ENCODE results near the gene TNNT3.

TNNT3 gene

GRCh38 chr11:1966531-1966930 is 47.0 kb downstream of the TNNT3 start:
- TF ChIP-seq, protein P1, sequence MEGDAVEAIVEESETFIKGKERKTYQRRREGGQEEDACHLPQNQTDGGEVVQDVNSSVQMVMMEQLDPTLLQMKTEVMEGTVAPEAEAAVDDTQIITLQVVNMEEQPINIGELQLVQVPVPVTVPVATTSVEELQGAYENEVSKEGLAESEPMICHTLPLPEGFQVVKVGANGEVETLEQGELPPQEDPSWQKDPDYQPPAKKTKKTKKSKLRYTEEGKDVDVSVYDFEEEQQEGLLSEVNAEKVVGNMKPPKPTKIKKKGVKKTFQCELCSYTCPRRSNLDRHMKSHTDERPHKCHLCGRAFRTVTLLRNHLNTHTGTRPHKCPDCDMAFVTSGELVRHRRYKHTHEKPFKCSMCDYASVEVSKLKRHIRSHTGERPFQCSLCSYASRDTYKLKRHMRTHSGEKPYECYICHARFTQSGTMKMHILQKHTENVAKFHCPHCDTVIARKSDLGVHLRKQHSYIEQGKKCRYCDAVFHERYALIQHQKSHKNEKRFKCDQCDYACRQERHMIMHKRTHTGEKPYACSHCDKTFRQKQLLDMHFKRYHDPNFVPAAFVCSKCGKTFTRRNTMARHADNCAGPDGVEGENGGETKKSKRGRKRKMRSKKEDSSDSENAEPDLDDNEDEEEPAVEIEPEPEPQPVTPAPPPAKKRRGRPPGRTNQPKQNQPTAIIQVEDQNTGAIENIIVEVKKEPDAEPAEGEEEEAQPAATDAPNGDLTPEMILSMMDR (conservative IDR thresholded peaks at IDR 0.05; ENCODE audit: low read depth, low read length): no peak

DNA sequence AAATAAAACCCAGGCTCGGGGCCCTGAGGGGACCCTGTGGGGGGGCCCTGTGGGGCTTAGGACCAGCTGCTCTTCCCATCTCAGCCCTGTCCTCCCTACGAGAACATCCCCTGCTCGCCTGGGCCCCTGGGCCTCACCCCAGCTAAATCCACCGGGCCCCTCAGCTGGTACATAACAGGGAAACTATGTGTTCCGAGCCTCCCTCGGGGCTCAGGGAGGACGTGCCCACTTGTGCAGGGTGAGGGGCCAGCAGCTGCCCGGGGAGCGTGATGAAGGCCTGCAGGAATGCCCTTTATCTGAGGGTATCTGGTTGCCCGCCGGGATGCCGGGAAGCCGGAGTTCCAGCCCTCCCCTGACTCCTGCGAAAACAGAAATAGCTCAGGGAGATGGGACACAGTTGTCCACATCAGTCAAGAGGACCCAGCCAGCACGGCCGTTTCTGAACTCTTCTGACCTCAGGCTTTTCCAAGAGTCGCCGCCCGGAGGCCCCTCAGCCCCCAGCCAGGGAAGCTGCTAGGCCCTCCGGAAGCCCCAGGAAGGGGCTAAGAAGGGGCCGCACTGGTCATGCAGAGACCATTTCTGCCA is 48.2 kb downstream of the TNNT3 start:
- TF ChIP-seq, protein P1 (conservative IDR thresholded peaks at IDR 0.05; ENCODE audit: low read depth, low read length): no peak
- no peak overlapping the region for H3K4me3 ChIP-seq (ENCODE audit: low read length)
- DNase-seq (ENCODE audit: low read depth): no peak

More at GRCh38 chr11:1966531-1966930, 47.0 kb downstream of the TNNT3 start:
- no peak for DNase-seq (ENCODE audit: low read depth)
- H3K4me3 ChIP-seq (ENCODE audit: low read length): no peak overlapping the region

DNA sequence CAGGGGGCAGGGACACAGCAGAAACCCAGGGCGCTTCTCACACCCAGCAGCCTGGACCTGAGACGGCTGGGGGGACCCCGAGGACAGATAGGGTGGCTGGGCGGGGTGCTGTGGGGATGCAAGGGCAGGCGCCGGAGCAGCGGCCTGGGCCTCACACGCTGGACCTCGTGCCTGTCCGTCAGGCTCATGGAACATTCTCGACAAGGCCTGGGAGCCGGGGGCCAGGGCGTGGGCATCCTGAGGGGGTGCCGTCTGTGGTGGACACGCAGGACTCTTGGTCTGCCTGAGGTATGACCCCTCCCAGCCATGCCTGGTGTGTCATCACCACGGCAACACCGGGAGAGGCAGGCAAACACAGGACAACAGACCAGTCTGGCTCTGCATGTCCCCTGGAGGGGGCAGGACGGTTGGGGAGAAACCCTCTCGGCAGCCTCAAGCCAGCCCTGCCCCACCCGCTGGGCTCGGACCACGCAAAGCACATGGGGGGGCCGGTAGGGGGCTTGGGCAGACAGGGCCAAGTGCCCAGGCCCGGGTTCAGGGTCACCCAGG is 49.0 kb downstream of the TNNT3 start:
- DNase-seq (ENCODE audit: low read depth): no peak
- H3K4me3 ChIP-seq (ENCODE audit: low read length): no peak overlapping the region
- TF ChIP-seq, protein P1 (conservative IDR thresholded peaks at IDR 0.05; ENCODE audit: low read depth, low read length): no peak

DNA sequence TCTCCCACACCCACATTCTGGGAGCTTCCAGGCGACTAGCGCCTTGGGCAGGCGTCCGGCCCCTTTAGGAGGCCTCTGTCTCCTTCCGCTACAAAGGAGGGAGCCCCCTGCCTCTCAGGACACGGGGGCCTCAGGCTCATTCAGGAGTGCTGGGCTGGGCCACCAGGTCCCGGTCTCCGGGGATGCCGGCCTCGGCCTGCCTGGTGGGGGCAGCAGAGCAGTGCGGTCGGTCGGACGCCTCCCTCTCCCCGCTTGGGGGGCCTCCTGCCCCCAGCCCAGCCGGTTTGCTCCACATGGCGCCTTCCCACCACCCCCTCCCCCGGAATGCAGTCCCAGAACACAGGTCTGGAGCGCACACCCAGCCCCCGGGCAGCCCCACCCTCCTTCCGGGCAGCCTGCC is 49.5 kb downstream of the TNNT3 start:
- TF ChIP-seq, protein P1 (conservative IDR thresholded peaks at IDR 0.05; ENCODE audit: low read depth, low read length): no peak
- no peak overlapping the region for H3K4me3 ChIP-seq (ENCODE audit: low read length)
- no peak for DNase-seq (ENCODE audit: low read depth)

DNA sequence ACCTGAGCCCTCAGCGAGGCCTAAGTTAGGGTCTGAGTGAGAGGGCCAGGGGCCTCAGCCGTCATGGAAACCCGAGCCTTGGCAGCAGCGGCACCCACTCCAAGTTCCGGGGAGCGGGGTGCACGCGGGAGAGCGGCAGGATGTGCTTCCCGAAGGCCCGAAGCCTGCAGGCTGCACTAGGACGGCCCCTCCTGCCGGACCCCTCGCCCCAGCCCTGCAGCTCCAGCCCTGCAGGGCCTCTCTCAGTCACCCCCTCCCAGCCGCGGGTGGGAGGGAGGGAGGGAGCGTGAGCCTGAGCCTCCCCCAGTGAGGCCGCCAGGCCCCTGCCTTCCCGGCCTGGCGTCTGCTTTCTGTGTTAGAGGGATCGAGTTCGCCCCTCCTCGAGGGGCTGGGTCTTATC is 50.3 kb downstream of the TNNT3 start:
- H3K4me3 ChIP-seq (ENCODE audit: low read length): no peak overlapping the region
- TF ChIP-seq, protein P1 (conservative IDR thresholded peaks at IDR 0.05; ENCODE audit: low read depth, low read length): no peak
- no peak for DNase-seq (ENCODE audit: low read depth)

DNA sequence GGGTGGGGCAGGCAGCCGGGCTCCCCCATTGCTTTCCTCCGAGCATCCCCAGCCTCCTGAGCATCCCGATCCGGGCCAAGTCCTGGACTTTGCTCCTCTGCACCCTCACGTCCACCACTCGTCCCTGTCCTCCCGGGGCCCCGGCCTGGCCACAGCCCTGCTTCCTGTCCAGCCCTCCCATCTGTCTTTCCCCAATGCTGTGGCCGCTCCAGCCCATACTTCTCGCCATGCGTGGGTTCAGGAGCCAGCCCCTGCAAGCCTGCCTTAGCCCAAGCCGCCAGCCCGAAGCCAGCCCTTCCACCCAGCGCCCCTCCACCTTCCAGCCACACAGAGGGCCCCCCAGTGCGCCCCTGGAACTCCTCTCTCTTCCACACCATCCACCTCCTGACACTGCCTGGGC is 51.5 kb downstream of the TNNT3 start:
- TF ChIP-seq, protein P1 (conservative IDR thresholded peaks at IDR 0.05; ENCODE audit: low read depth, low read length): no peak
- no peak for DNase-seq (ENCODE audit: low read depth)
- no peak overlapping the region for H3K4me3 ChIP-seq (ENCODE audit: low read length)

DNA sequence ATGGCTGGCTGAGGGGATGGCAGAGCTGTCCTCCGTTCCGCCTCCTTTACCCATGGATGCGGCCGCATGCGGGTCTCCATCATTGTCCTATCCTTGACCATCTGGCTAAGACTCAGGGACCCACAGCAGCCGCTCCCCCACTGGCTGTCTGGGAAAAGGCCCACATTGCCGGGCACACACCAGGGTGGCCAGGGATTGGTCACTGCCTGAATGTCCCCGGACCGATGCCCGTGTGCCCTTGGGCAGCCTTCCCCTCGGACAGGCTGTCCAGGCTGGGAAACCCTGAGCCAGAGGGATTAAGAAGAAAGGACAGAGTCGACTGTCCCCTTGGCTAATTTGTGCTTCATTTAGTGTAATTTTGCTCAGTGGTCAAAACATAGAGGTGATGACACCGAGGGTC is 55.7 kb downstream of the TNNT3 start:
- H3K4me3 ChIP-seq (ENCODE audit: low read length): no peak overlapping the region
- TF ChIP-seq, protein P1 (conservative IDR thresholded peaks at IDR 0.05; ENCODE audit: low read depth, low read length): no peak
- DNase-seq (ENCODE audit: low read depth): no peak

Data from retinal pigment epithelial cell (primary cell).